DOHH2 (cell line): ENCODE data around the gene DLGAP1.

Experiments
- EZH2phosphoT487 ChIP-seq: fragments of 200-600 bp; sonication (generic); IDR thresholded peaks from 2 replicates; pipeline ENCODE4 v1.6.1; 2017; ENCODE audit warnings: borderline replicate concordance, mild to moderate bottlenecking, antibody characterized with exemption, low read length, moderate library complexity, mixed read lengths
- TF ChIP-seq, protein P1 (sequence below): fragments of 200-600 bp; sonication (generic); IDR thresholded peaks from one replicate; pipeline ENCODE4 v1.5.1; 2014; ENCODE audit warnings: antibody characterized with exemption, mild to moderate bottlenecking, low read depth, low read length; ENCODE audit not compliant: poor library complexity, severe bottlenecking

DNA sequence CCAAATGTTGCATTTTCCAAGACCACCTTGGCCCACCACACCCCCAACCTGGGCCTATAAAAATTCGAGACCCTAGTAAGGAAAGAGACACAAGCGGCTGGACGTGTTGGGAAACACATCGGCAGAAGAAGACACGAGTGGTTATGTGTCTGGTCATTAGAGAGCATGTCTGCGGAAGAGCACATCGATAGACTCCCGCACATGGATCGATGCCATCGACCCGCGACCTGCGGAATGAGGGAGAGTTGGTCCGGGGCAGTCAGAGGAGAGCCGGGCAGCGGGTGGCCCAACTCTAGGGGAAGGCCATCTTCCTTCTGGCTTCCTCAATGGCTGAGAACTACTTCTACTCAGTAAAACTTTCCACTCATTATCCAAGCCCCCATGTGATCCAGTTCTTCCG is 785.7 kb downstream of the DLGAP1 start:
- TF ChIP-seq EZH2phosphoT487, result no peak
- TF ChIP-seq, protein P1, sequence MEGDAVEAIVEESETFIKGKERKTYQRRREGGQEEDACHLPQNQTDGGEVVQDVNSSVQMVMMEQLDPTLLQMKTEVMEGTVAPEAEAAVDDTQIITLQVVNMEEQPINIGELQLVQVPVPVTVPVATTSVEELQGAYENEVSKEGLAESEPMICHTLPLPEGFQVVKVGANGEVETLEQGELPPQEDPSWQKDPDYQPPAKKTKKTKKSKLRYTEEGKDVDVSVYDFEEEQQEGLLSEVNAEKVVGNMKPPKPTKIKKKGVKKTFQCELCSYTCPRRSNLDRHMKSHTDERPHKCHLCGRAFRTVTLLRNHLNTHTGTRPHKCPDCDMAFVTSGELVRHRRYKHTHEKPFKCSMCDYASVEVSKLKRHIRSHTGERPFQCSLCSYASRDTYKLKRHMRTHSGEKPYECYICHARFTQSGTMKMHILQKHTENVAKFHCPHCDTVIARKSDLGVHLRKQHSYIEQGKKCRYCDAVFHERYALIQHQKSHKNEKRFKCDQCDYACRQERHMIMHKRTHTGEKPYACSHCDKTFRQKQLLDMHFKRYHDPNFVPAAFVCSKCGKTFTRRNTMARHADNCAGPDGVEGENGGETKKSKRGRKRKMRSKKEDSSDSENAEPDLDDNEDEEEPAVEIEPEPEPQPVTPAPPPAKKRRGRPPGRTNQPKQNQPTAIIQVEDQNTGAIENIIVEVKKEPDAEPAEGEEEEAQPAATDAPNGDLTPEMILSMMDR, result no peak
